22Rv1 (cell line): Measurements from ENCODE around the gene CPNE9.

Experiments used
- CTCF ChIP-seq: fragments of 450-650 bp; IDR thresholded peaks from 2 replicates; pipeline ENCODE4 v1.5.1; 2017; ENCODE audit warnings: mild to moderate bottlenecking
- ZFX ChIP-seq: fragments of 450-650 bp; IDR thresholded peaks from 2 replicates; pipeline ENCODE4 v1.6.1; 2017; ENCODE audit warnings: antibody characterized with exemption, borderline replicate concordance

- TF ChIP-seq CTCF, result no peak
- TF ChIP-seq ZFX, result no peak
Observed at GRCh38 chr3:9682096-9682495, 21.5 kb upstream of the CPNE9 start.
